HG02981 (cell line): ENCODE results near the gene GON7.
"Not testable (repeated sequence)": the region's sequence is repeated elsewhere in the genome, so short reads cannot be mapped to it uniquely, and the experiment has no call there.

Experiments used
- ATAC-seq: cut with Tn5 transposase; IDR thresholded peaks from one replicate; pipeline ENCODE4 v1.9.1; 2021; ENCODE audit warnings: mild to moderate bottlenecking, moderate library complexity; ENCODE audit not compliant: unreplicated experiment

Gene GON7

DNA sequence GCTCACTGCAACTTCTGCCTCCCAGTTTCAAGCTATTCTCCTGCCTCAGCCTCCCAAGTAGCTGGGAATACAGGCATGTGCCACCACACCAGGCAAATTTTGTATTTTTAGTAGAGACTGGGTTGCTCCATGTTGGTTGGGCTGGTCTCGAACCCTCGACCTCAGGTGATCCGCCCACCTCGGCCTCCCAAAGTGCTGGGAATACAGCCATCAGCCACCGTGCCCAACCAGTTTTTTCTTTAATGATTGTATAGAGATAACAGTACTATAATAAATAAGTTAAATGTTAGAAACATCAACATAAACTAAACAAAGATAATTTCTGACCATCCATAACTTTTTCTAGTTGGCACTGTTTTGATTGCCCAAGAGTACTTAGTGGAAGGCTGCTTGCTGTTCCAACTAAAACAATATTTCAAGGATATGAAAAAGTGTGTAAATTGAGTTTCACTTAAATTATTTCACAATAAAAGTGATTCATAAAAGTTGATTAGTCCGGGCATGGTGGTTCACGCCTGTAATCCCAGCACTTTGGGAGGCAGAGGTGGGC is 5.6 kb downstream of the GON7 start:
- no peak for ATAC-seq

GRCh38 chr14:93200553-93200952 is 6.3 kb downstream of the GON7 start:
- ATAC-seq, result no peak

DNA sequence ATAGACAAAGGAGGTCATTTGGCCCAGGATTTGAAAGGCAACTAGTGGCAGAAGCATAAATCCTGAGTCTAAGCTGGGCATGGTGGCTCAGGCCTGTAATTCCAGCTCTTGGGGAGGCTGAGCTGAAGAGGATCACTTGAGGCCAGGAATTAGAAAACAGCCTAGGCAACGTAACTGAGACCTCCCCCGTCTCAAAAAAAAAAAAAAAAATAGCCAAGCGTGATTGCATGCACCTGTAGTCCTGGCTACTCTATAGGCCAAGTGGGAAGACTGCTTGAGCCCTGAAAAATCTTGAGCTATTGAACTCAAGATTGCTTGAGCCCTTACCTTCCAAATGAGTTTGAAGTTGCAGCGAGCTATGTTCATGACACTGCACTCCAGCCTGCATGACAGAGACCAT is 7.8 kb downstream of the GON7 start:
- no peak for ATAC-seq

DNA sequence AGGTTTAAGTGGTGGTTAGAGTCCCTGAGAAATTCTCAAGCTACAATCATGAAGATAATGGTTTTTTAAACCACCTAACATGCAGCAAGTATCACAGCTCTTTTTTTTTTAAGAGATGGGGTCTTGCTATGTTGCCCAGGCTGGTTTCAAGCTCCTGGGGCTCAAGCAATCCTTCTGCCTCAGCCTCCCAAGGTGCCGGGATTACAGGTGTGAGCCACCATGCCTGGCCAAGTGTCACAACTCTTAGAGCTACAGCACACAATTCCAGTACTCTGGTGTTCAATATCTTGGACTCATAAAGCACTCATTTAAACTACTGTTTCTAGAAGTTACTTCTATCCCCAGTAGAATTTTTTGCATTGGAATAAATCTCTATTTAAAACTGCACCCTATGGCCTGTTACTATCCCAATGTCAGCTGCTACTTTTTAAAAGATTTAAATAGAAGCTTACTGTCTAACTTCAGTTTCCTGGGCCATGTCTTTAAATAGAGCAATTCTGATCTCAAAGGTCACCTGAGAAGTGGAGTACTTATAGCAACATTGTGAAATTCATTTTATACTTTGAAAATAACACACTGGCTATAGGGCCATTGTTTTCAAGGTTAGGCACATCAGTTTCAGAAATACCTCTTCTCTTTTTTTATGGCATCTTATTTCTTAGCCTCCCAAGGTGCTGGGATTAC is 11.4 kb downstream of the GON7 start:
- no peak for ATAC-seq

DNA sequence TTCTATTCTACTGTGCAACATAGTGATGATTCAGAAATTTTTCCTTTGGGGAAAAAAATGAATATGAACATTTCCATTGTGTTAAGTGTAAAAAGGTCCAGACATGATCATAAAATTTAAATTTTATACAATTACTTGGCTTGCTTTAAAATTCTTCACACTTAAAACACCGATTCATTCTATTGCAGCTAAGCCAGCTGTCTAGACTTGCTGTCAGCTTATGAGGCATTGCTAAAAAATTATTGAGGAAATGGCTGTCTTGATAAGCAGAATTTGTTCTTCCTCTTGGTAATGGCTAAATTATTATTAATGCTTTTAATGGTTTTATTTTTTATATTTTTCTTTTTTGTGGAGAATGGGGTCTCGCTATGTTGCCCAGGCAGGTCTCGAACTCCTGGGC is 19.9 kb downstream of the GON7 start:
- no peak for ATAC-seq

- ATAC-seq, result no peak
Measured at GRCh38 chr14:93186466-93186865, 20.4 kb downstream of the GON7 start.

DNA sequence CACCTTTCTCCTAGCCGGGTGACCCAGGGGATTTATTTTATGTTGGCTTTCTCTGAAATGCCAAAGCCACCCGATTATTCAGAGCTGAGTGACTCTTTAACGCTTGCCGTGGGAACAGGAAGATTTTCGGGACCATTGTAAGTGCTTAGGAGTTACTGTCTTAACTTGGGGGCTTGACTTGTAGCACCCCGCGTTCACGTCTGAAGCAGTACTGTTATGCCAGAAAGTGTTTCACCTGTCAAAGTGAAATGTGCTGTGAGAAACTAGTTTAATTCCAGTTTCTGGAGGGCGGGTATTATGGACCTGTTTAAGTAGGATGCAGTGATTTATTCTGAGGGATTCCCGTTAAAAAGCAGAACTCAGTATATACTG is 21.5 kb downstream of the GON7 start:
- ATAC-seq, result no peak

GRCh38 chr14:93184391-93185348 is 22.2 kb downstream of the GON7 start, which contains the start of the genes LYSET and MOAP1:
Gene LYSET, plus strand, starts transcription at chr14:93185317. Its CDS starts 89 bp downstream, at chr14:93185406.
Gene MOAP1, minus strand, starts transcription at chr14:93184897. Its CDS starts 655 bp downstream, at chr14:93184242.
- peak; percentile 82 for ATAC-seq

GRCh38 chr14:93183596-93184317 is 23.1 kb downstream of the GON7 start:
- no peak for ATAC-seq

- ATAC-seq, result no peak
Measured at GRCh38 chr14:93175492-93175891, 31.4 kb downstream of the GON7 start.

DNA sequence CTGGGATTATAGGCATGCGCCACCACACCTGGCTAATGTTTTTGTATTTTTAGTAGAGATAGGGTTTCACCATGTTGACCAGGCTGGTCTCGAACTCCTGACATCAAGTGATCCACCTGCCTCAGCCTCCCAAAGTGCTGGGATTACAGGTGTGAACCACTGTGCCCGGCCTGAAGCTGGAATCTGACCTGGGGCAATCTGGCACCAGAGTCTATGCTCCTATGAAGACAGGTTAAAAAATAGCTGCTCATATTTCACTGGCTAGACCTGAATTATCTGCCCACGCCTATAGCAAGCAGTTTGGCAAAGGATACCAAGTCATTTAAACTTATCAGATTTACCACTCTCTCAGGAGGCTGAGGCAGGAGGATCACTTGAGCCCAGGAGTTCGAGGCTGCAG is 32.1 kb downstream of the GON7 start:
- ATAC-seq, result not testable (repeated sequence)

GRCh38 chr14:93173943-93174395 is 32.9 kb downstream of the GON7 start:
- no peak for ATAC-seq

- no peak for ATAC-seq
Measured at GRCh38 chr14:93171376-93171775, 35.5 kb downstream of the GON7 start.

GRCh38 chr14:93170141-93170540 is 36.7 kb downstream of the GON7 start:
- not testable (repeated sequence) for ATAC-seq

GRCh38 chr14:93169619-93170018 is 37.2 kb downstream of the GON7 start:
- ATAC-seq, result not testable (repeated sequence)

DNA sequence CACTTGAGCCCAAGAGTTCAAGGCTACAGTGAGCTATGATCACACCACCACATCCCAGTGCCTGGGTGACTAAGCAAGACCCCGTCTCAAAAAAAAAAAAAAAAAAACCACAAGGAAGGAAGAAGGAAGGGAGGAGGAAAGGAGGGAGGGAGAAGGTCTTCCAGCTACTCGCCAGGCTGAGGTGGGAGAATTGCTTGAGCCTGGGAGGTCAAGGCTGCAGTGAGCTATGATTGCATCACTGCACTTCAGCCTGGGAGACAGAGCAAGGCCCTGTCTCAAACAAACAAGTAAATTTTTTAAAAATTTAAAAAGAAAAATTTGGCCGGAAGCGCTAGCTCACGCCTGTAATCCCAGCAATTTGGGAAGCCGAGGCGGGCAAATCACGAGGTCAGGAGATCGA is 38.3 kb downstream of the GON7 start:
- not testable (repeated sequence) for ATAC-seq

DNA sequence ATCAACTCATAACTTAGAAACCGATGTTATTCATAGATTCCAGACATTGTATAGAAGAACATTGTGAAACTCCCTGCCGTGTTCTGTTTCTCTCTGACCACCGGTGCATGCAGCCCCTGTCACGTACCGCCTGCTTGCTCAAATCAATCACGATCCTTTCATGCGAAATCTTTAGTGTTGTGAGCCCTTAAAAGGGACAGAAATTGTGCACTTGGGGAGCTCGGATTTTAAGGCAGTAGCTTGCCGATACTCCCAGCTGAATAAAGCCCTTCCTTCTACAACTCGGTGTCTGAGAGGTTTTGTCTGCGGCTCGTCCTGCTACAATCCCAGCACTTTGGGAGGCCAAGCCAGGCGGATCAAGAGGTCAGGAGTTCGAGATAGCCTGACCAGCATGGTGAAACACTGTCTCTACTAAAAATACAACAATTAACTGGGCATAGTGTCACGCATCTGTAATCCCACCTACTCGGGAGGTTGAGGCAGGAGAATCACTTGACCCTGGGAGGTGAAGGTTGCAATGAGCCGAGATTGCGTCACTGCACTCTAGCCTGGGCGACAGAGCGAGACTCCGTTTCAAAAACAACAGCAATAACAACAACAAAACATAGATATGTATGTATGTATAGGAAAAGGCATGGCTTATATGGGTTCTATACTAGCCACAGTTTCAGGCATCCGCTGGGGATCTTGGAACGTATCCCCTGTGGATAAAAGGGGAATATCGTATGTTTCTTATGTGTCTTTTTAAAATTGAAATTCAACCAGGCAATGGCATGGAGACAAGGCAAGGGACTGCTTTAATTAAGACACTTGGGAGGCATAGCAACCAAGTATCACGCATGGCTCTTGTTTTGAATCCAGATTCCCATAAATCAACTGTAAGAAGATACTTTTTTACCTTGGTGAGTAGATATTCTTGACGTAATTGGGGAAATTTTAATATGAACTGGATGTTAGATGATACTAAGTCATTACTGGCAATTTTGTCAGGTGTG is 41.3 kb downstream of the GON7 start:
- not testable (repeated sequence) for ATAC-seq

GRCh38 chr14:93163564-93163963 is 43.3 kb downstream of the GON7 start:
- no peak for ATAC-seq

DNA sequence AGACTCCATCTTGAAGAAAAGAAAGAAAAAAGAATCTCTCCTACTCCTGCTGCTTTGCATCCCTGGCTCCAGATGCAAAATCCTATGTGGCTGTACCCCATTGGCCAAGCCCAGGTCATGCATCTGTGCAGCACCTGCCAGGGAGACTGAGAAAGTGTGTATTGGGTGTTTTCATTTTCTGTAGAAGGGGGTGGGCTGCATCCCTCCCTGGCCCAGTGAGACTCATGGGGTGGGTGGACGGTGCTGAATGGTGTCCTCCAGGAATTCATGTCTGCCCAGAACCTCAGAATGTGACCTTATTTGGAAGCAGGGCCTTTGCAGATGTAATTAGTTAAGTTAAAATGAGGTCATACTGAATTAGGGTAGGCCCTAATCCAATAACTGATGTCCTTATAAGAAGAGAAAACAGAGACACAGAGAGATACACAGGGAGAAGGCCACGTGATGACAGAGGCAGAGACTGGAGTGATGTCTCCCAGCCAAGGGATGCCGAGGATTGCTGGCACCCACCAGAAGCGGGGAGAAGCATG is 45.4 kb downstream of the GON7 start:
- no peak for ATAC-seq
